B cell (primary cell): Measurements from ENCODE around the gene SPATA3.

Experiments
- CTCF ChIP-seq: fragments of 200-600 bp; IDR thresholded peaks from one replicate; pipeline ENCODE4 v1.8.0; 2022; ENCODE audit warnings: antibody characterized with exemption, mild to moderate bottlenecking
- EZH2 ChIP-seq: IDR thresholded peaks from 2 replicates; pipeline ENCODE4 v1.6.1; 2012; ENCODE audit warnings: borderline replicate concordance, low read depth, mild to moderate bottlenecking, moderate library complexity, low read length; ENCODE audit not compliant: insufficient read depth, poor library complexity, severe bottlenecking

- no peak for TF ChIP-seq CTCF
- no peak for TF ChIP-seq EZH2
These were observed 35.9 kb upstream of the SPATA3 start for GRCh38 chr2:230960026-230960425.
